GM12892 (cell line): ENCODE measurements around the gene MT1HL1.

Source experiments
- POLR2A ChIP-seq: IDR thresholded peaks from 2 replicates; pipeline ENCODE4 v1.6.1; 2011; ENCODE audit warnings: low read depth, low read length, control low read depth
- POLR2AphosphoS5 ChIP-seq: IDR thresholded peaks from 2 replicates; pipeline ENCODE4 v1.6.1; 2011; ENCODE audit warnings: low read depth, low read length, control low read depth
- TAF1 ChIP-seq: IDR thresholded peaks from 2 replicates; pipeline ENCODE4 v1.6.1; 2011; ENCODE audit warnings: low read depth, mild to moderate bottlenecking, control low read depth, low read length, borderline replicate concordance

DNA sequence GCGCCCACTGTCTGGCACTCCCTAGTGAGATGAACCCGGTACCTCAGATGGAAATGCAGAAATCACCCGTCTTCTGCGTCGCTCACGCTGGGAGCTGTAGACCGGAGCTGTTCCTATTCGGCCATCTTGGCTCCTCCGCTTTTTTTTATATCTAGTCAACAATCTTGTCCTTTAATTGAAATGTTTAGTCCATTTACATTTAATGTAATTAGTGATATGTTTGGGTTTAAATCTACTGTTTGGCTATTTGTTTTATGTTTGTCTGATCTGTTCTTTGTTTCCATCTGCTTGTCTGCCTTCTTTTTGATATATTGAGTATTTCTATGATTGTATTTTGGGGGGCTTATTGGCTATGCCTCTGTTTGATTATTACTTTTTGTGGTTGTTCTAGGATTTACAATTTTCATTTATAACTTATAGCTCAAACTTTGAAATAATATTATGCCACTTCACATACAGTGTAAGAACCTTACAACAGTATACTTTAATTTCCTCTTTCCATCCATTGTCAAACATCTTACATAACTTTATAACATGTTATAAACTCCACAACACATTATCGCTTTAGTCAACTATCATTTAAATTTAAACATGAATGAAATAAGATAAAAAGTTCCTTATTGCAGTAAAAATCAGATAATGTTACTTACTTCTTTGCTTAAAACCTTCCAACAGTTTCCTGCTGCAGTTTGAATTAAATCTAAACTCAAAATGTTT lies 21.3 kb upstream of the MT1HL1 start:
- TF ChIP-seq POLR2AphosphoS5 (no peak), POLR2A (no peak), TAF1 (no peak)
